B cell (primary cell): ENCODE results near the gene MARCHF4. TPM values are rescaled to one million over a fixed set of nuclear protein-coding genes. Genes with fewer than 3 reads are reported as not detected.

ENCODE experiments used
- ATAC-seq: fragments of 200-7000 bp; cut with Tn5 transposase; one replicate; pipeline ENCODE4 v1.10.0; 2021; ENCODE audit warnings: low read depth, mild to moderate bottlenecking, moderate number of reproducible peaks, moderate library complexity
- CTCF ChIA-PET: fragments of 350-600 bp; sonication (Branson Sonifier 250); formaldehyde crosslinking; loops from one replicate; lab custom pipeline; 2021; ENCODE audit warnings: antibody characterized with exemption, inconsistent platforms; lab: Charles Lee
- POLR2A ChIA-PET: fragments of 350-600 bp; sonication (Branson Sonifier 250); formaldehyde crosslinking; loops from one replicate; lab custom pipeline; 2021; ENCODE audit warnings: antibody characterized with exemption; lab: Charles Lee
- DNase-seq: peaks from one replicate; pipeline ENCODE4 v3.0.0; 2013
- H2AFZ ChIP-seq: 2 replicates; pipeline ENCODE4 v1.6.1; 2012; ENCODE audit warnings: mild to moderate bottlenecking, low read depth, low read length; ENCODE audit not compliant: insufficient read depth, poor library complexity, severe bottlenecking
- H3K27ac ChIP-seq, 2 donors: 1 replicate in 1 of 2; 2 replicates in 1 of 2; pipeline ENCODE4 v1.5.1; 2012 to 2013; ENCODE audit warnings: low read length in 2 of 2, mild to moderate bottlenecking in 2 of 2, moderate library complexity in 1 of 2
- H3K27me3 ChIP-seq, 4 experiments: fragments of 200-600 bp in 1 of 4; sonication (generic) in 1 of 4; replicated peaks in 1 of 4; 1 replicate in 2 of 4; 2 replicates in 2 of 4; pipeline versions ENCODE4 v1.6.1 to v1.7.0; 2013 to 2016; ENCODE audit warnings: low read length in 3 of 4, mild to moderate bottlenecking in 2 of 4, mixed read lengths in 1 of 4, moderate library complexity in 1 of 4; ENCODE audit not compliant: insufficient read depth in 4 of 4, control insufficient read depth in 3 of 4; ENCODE audit errors: control extremely low read depth in 1 of 4
- H3K36me3 ChIP-seq, 2 experiments: replicated peaks in 1 of 2; 1 replicate in 1 of 2; 2 replicates in 1 of 2; pipeline versions ENCODE4 v1.6.1 to v1.7.1; 2013; ENCODE audit warnings: low read length in 1 of 2; ENCODE audit not compliant: insufficient read depth in 2 of 2, control insufficient read depth in 1 of 2; ENCODE audit errors: control extremely low read depth in 1 of 2, extremely low read depth in 1 of 2
- H3K4me1 ChIP-seq, 2 donors: fragments of 200-600 bp in 1 of 2; sonication (generic) in 1 of 2; 1 replicate in 1 of 2; 2 replicates in 1 of 2; pipeline versions ENCODE4 v1.5.1 to v1.6.1; 2013 to 2017; ENCODE audit warnings: low read length in 2 of 2; ENCODE audit not compliant: control insufficient read depth in 2 of 2, insufficient read depth in 2 of 2
- H3K4me2 ChIP-seq: replicated peaks from 2 replicates; pipeline ENCODE3; 2012; ENCODE audit warnings: mild to moderate bottlenecking, low read depth, low read length; ENCODE audit not compliant: poor library complexity, severe bottlenecking
- H3K4me3 ChIP-seq, 5 experiments: fragments of 200-600 bp in 1 of 5; sonication (generic) in 1 of 5; 1 replicate in 3 of 5; 2 replicates in 2 of 5; pipeline versions ENCODE4 v1.5.1 to v1.7.0; 2011 to 2016; ENCODE audit warnings: low read length in 4 of 5, mild to moderate bottlenecking in 4 of 5, low read depth in 2 of 5, control low read depth in 1 of 5, moderate library complexity in 1 of 5; ENCODE audit not compliant: insufficient read depth in 1 of 5; ENCODE audit errors: control extremely low read depth in 1 of 5, extremely low read depth in 1 of 5
- H3K79me2 ChIP-seq: fragments of 200-600 bp; sonication (generic); one replicate; pipeline ENCODE4 v1.6.0; 2016; ENCODE audit warnings: low read length; ENCODE audit not compliant: control insufficient read depth, insufficient read depth
- H3K9ac ChIP-seq: fragments of 200-600 bp; sonication (generic); 2 replicates; pipeline ENCODE4 v1.6.1; 2017; ENCODE audit warnings: mild to moderate bottlenecking, low read length, moderate library complexity
- H3K9me3 ChIP-seq, 3 donors: one replicate each; pipeline versions ENCODE4 v1.6.1 to v1.7.1; 2013; ENCODE audit warnings: low read length in 2 of 3; ENCODE audit not compliant: control insufficient read depth in 2 of 3, insufficient read depth in 1 of 3; ENCODE audit errors: control extremely low read depth in 1 of 3
- H4K20me1 ChIP-seq: 2 replicates; pipeline ENCODE4 v1.6.0; 2012; ENCODE audit warnings: mild to moderate bottlenecking, low read length; ENCODE audit not compliant: insufficient read depth, control insufficient read depth, poor library complexity, severe bottlenecking
- H3K27ac Mint-ChIP-seq: one replicate; pipeline ENCODE4 v1.8.0; 2021; ENCODE audit warnings: mixed read lengths
- H3K27me3 Mint-ChIP-seq: one replicate; pipeline ENCODE4 v1.8.0; 2021; ENCODE audit warnings: mixed read lengths
- H3K4me1 Mint-ChIP-seq: one replicate; pipeline ENCODE4 v1.8.0; 2021; ENCODE audit warnings: mixed read lengths
- H3K4me3 Mint-ChIP-seq: one replicate; pipeline ENCODE4 v1.8.0; 2021; ENCODE audit warnings: mixed read lengths
- H3K9me3 Mint-ChIP-seq: one replicate; pipeline ENCODE4 v1.8.0; 2022; ENCODE audit warnings: mixed read lengths; ENCODE audit not compliant: insufficient read depth
- EZH2 ChIP-seq: IDR thresholded peaks from 2 replicates; pipeline ENCODE4 v1.6.1; 2012; ENCODE audit warnings: borderline replicate concordance, low read depth, mild to moderate bottlenecking, moderate library complexity, low read length; ENCODE audit not compliant: insufficient read depth, poor library complexity, severe bottlenecking
- WGBS: methylation state at CpG from one replicate; pipeline ENCODE4 v1.1.5; 2013; ENCODE audit warnings: missing lambda C conversion rate; ENCODE audit not compliant: insufficient coverage; 5-methylcytosine and 5-hydroxymethylcytosine counted together
- intact Hi-C: fragments of 100-400 bp; cut with micrococcal nuclease; formaldehyde crosslinking; loops from one replicate; pipeline ENCODE4 v1.10.0; 2022
- polyA plus RNA-seq: library from polyadenylated mRNA; depleted of rRNA; stranded (reverse); fragments of >200 nt; gene quantifications from 2 replicates; pipeline ENCODE4 v1.2.3, GENCODE V29; 2012
- total RNA-seq, 2 donors: library from RNA; stranded (reverse); fragments of 120-200 nt in 1 of 2; gene quantifications; 1 replicate in 1 of 2; 2 replicates in 1 of 2; pipeline versions ENCODE4 v1.2.3 to v1.2.4, GENCODE V29; 2013 to 2022
- TF ChIP-seq, protein P1 (sequence below): fragments of 200-600 bp; IDR thresholded peaks from one replicate; pipeline ENCODE4 v1.8.0; 2022; ENCODE audit warnings: antibody characterized with exemption, mild to moderate bottlenecking

Gene MARCHF4
- total and polyA plus RNA-seq, 2 donors (not counting 1 experiment from before 2014, with no cell fraction given): not detected

DNA sequence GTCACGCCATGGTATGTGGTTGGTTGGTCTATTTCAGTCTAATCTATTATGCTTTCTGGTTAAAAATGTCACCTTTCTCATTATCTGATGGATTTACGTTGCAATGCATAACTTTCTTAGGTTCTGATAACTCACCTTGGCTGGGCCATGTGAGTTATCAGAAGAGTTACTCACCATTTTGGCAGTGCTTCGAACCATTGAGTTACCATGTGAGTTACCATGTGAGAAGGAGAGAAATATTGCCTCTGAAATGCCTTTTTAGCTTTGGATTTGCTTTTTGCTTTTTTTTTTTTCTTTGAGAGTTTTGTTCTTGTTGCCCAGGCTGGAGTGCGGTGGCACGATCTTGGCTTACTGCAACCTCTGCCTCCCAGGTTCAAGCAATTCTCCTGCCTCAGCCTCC, 41.6 kb upstream of the MARCHF4 start:
- H3K4me2 ChIP-seq: no peak overlapping the region

More for the DNA sequence above, 41.6 kb upstream of the MARCHF4 start:
- DNase-seq: no peak
- Histone ChIP-seq H3K27me3 (no peaks in the 10 kb centered on the region), H2AFZ (no peak overlapping the region), H3K36me3 (peaks cover 0 to 8% of the 10 kb centered on the region in 2 experiments), H3K4me1 (peaks cover 15 to 26% of the 10 kb centered on the region in 2 donors), H3K4me3 (no peak overlapping the region), H4K20me1 (no peaks in the 10 kb centered on the region), H3K9me3 (no peaks in the 10 kb centered on the region), H3K27ac (no peak overlapping the region), H3K79me2 (peaks cover 14% of the 10 kb centered on the region), H3K9ac (no peak overlapping the region)
- ChIA-PET CTCF (interaction anchor here (3.8 kb wide), 1 partner anchor 9 kb away, joined by 18 read pairs; no protein-coding TSS in a partner anchor), POLR2A (no interaction called here)
- Mint-ChIP-seq H3K27ac (no peak overlapping the region), H3K27me3 (no peaks in the 10 kb centered on the region), H3K4me3 (peak overlapping the region; percentile 26), H3K9me3 (no peaks in the 10 kb centered on the region), H3K4me1 (peaks cover 42% of the 10 kb centered on the region)
- no peak for ATAC-seq
- TF ChIP-seq, protein P1, sequence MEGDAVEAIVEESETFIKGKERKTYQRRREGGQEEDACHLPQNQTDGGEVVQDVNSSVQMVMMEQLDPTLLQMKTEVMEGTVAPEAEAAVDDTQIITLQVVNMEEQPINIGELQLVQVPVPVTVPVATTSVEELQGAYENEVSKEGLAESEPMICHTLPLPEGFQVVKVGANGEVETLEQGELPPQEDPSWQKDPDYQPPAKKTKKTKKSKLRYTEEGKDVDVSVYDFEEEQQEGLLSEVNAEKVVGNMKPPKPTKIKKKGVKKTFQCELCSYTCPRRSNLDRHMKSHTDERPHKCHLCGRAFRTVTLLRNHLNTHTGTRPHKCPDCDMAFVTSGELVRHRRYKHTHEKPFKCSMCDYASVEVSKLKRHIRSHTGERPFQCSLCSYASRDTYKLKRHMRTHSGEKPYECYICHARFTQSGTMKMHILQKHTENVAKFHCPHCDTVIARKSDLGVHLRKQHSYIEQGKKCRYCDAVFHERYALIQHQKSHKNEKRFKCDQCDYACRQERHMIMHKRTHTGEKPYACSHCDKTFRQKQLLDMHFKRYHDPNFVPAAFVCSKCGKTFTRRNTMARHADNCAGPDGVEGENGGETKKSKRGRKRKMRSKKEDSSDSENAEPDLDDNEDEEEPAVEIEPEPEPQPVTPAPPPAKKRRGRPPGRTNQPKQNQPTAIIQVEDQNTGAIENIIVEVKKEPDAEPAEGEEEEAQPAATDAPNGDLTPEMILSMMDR: no peak
- TF ChIP-seq EZH2: no peak
- intact Hi-C loops: loop anchor here (5.0 kb wide), 3 partner anchors 357 to 1102 kb away; partner anchors contain the start of genes ATIC and MREG
- 100% methylated on average over 1 of the region's 5 CpGs for WGBS
